T-helper 2 cell treated with Interferon-gamma antibody and Interleukin-4, amounts not matched to agents 5 μg/mL and 100 μg/mL, for 36 hours (primary cell): Measurements from ENCODE around the gene SEC14L1.
"Not testable (repeated sequence)": the region's sequence is repeated elsewhere in the genome, so short reads cannot be mapped to it uniquely, and the experiment has no call there.

Experiments used
- DNase-seq: peaks from one replicate; pipeline ENCODE4 v3.0.0; 2021; ENCODE audit warnings: low spot score
- H3K27ac Mint-ChIP-seq: one replicate; pipeline ENCODE4 v1.8.0; 2021; ENCODE audit warnings: mild to moderate bottlenecking, mixed read lengths
- H3K27me3 Mint-ChIP-seq: one replicate; pipeline ENCODE4 v1.8.0; 2021; ENCODE audit warnings: low read depth, mixed read lengths
- H3K36me3 Mint-ChIP-seq: one replicate; pipeline ENCODE4 v1.8.0; 2021; ENCODE audit warnings: low read depth, mixed read lengths
- H3K4me1 Mint-ChIP-seq: one replicate; pipeline ENCODE4 v1.8.0; 2021; ENCODE audit warnings: low read depth, mixed read lengths
- H3K4me3 Mint-ChIP-seq: one replicate; pipeline ENCODE4 v1.8.0; 2022; ENCODE audit warnings: mild to moderate bottlenecking, moderate library complexity, mixed read lengths
- H3K9me3 Mint-ChIP-seq: one replicate; pipeline ENCODE4 v1.8.0; 2021; ENCODE audit warnings: mixed read lengths

Gene SEC14L1

DNA sequence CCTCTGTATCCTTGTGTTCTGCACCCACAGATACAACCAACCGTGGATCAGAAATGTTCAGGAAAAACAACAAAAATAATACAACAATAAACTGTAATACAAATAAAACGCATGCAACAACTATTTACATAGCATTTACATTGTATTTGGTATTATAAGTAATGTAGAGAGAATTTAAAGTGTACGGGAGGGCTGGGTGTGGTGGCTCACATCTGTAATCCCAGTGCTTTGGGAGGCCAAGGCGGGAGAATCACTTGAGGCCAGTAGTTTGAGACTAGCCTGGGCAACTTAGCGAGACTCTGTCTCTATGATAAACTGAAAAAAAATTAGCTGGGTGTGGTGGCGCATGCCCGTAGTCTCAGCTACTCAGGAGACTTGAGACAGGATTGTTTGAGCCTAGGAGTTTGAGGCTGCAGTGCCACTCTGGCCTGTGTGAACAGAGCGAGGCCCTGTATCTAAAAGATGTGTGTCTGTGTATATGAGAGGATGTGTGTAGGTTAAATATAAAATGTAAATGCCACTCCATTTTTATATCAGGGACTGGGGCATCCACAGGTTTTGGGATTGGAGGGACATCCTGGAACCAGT is 13.3 kb downstream of the SEC14L1 start:
- DNase-seq = no peak
- no peak overlapping the region for H3K4me3 Mint-ChIP-seq
- H3K27me3 Mint-ChIP-seq = no peaks in the 10 kb centered on the region
- H3K4me1 Mint-ChIP-seq = peaks cover 19% of the 10 kb centered on the region
- H3K36me3 Mint-ChIP-seq = peaks cover 36% of the 10 kb centered on the region
- no peaks in the 10 kb centered on the region for H3K9me3 Mint-ChIP-seq
- H3K27ac Mint-ChIP-seq = no peak overlapping the region

- Mint-ChIP-seq H3K9me3 (no peaks in the 10 kb centered on the region), H3K27ac (no peak overlapping the region), H3K36me3 (peaks cover 35% of the 10 kb centered on the region), H3K4me1 (peaks cover 18% of the 10 kb centered on the region), H3K27me3 (no peaks in the 10 kb centered on the region), H3K4me3 (no peak overlapping the region)
- no peak for DNase-seq
These were observed 14.4 kb downstream of the SEC14L1 start for GRCh38 chr17:77155125-77155524.

DNA sequence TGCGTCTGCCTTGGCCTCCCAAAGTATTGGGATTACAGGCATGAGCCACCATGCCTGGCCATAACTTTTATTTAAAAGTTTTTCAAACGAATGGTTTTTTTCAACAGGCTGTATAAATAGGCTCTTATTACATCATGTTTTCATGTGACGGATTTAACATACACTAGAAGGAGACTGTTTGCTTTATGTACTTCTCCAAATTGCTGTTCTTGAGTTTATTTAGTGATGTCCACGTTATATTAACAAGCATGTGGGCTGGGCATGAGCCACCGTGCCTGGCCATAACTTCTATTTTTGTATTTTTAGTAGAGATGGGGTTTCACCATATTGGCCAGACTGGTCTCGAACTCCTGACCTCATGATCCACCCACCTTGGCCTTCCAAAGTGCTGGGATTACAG is 17.0 kb downstream of the SEC14L1 start:
- not testable (repeated sequence) for DNase-seq, H3K4me3 Mint-ChIP-seq, H3K27me3 Mint-ChIP-seq, H3K27ac Mint-ChIP-seq, H3K9me3 Mint-ChIP-seq
- H3K4me1 Mint-ChIP-seq = peaks cover 19% of the 10 kb centered on the region
- H3K36me3 Mint-ChIP-seq = peaks cover 24% of the 10 kb centered on the region

DNA sequence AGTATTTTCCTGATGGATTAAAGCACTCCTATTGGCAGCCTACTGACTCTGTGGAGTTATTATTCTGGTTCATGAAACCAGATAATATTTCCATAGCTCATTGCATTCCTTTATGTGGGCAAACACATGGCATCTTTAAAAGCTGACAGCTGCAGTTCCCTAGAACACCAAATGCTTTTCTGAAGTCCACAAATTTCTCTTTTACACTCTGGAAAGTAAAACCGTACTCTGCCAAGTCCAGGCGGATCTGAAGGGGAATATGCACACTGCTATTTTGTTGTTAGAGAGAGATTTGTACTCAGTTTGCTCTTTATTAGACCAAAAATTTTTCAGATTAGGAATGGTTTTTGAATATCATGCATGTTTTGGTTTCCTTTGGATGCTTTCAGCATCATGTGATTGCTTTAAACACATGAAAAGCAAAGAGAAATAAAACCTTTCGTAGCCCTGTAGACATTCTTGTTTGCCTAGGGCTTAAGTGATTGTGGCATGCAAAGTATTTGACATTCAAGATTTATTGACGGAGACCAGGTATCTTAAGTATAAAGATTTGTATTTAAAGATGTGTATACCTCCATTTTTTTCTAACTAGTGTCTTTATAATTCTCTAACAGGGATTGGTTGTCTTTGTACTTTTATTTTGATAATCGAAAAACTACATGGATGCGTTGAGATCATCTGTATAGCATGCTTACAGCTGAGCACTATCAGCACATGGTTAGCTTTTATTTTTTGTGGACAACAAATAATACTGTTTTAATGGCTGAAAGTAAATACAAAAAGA is 19.5 kb downstream of the SEC14L1 start:
- Mint-ChIP-seq H3K27ac (no peak overlapping the region), H3K27me3 (no peaks in the 10 kb centered on the region), H3K4me3 (no peak overlapping the region), H3K9me3 (peaks cover 10% of the 10 kb centered on the region), H3K4me1 (peaks cover 24% of the 10 kb centered on the region), H3K36me3 (peaks cover 44% of the 10 kb centered on the region)
- no peak for DNase-seq

- no peak overlapping the region for H3K4me3 Mint-ChIP-seq
- H3K36me3 Mint-ChIP-seq = peaks cover 49% of the 10 kb centered on the region
- no peak overlapping the region for H3K27ac Mint-ChIP-seq
- H3K9me3 Mint-ChIP-seq = peaks cover 18% of the 10 kb centered on the region
- no peak for DNase-seq
- H3K27me3 Mint-ChIP-seq = no peaks in the 10 kb centered on the region
- H3K4me1 Mint-ChIP-seq = peaks cover 20% of the 10 kb centered on the region
These were observed 20.2 kb downstream of the SEC14L1 start for GRCh38 chr17:77160875-77161530.

DNA sequence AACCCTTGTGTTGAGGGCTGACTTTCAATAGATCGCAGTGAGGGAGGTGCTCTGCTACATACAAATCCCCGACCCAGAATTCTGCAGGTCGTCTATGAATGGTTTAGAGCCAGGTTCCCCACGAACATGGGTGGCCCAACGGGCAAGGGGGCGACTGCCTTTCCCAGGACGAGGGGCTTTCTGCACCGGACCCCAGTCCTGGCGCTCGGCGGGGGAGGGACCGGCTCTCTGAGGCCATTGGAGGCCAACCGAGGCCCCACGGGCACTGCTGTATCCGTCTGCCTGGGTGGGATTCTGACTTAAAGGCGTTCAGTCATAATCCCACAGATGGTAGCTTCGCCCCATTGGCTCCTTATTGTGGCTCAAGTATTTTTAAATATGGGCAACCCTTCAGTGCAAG is 21.2 kb downstream of the SEC14L1 start:
- Mint-ChIP-seq H3K9me3 (peaks cover 22% of the 10 kb centered on the region), H3K4me1 (peaks cover 19% of the 10 kb centered on the region), H3K4me3 (peak overlapping the region; percentile 48), H3K27me3 (no peaks in the 10 kb centered on the region), H3K27ac (no peak overlapping the region), H3K36me3 (peaks cover 52% of the 10 kb centered on the region)
- DNase-seq = no peak

DNA sequence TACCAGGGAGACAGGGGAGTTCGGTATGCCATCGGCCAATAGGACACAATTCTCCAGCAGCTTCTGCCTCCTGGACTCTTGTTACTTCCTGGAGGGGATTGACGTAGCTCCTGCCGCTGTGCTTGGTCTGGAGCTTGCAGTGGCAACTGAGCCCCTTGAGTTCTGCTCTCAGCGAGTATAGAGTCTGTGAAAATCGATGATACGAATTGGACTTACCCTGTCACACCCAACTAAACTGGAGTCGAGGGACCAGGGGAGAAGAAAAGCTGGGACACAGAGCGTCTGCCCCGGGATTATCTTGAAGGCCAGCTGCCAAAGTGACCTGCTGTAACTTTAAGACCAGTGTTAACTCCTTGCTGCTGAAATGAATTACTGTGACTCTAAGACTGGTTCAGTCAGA is 22.2 kb downstream of the SEC14L1 start:
- no peak for DNase-seq
- H3K4me3 Mint-ChIP-seq = no peak overlapping the region
- H3K27me3 Mint-ChIP-seq = no peaks in the 10 kb centered on the region
- H3K27ac Mint-ChIP-seq = peak overlapping the region; percentile 3
- peaks cover 19% of the 10 kb centered on the region for H3K4me1 Mint-ChIP-seq
- peaks cover 29% of the 10 kb centered on the region for H3K9me3 Mint-ChIP-seq
- H3K36me3 Mint-ChIP-seq = peaks cover 54% of the 10 kb centered on the region

DNA sequence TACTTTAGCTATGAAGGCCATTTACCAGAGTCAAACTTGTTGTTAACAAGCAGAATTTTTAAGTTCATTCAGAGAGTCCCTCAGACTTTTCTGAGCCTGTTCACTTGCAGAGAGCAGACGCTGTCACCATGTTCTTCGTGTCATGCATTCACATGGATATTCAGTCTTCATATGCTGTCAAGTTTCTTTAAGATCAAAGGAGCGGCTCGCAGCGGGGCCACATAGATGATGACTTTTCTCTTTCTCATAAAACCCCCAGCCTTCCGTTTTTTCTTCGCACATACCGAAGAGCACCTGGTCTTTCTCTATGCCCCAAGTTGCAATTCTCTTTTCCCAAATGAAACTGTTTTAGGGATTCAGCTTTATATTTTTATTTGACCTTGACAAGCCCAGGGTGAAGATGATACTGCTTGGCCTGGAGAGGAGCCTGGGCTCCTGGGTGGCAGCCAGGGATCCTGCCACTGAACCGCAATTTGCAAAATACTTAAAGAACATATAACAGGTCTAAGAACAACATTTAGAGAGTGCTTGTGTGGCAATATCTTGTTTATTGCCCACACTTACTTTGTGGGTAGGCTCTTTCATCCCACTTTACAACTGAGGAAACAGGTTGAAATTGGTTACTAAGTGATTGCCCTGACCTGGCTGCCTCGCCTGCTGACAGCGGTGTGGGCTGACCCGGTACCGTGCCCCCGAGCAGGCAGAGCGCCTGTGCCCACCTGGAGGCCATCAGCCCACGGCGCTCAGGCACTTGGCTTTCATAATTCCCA is 22.9 kb downstream of the SEC14L1 start:
- peak overlapping the region; percentile 3 for H3K27ac Mint-ChIP-seq
- peaks cover 56% of the 10 kb centered on the region for H3K36me3 Mint-ChIP-seq
- H3K4me1 Mint-ChIP-seq = peaks cover 18% of the 10 kb centered on the region
- no peak overlapping the region for H3K4me3 Mint-ChIP-seq
- no peak for DNase-seq
- H3K9me3 Mint-ChIP-seq = peaks cover 36% of the 10 kb centered on the region
- no peaks in the 10 kb centered on the region for H3K27me3 Mint-ChIP-seq

- Mint-ChIP-seq H3K4me1 (peaks cover 18% of the 10 kb centered on the region), H3K27me3 (no peaks in the 10 kb centered on the region), H3K36me3 (peaks cover 65% of the 10 kb centered on the region), H3K4me3 (no peak overlapping the region), H3K9me3 (peaks cover 45% of the 10 kb centered on the region), H3K27ac (peak overlapping the region; percentile 50)
- DNase-seq = no peak
These were observed 23.8 kb downstream of the SEC14L1 start for GRCh38 chr17:77164483-77165091.

DNA sequence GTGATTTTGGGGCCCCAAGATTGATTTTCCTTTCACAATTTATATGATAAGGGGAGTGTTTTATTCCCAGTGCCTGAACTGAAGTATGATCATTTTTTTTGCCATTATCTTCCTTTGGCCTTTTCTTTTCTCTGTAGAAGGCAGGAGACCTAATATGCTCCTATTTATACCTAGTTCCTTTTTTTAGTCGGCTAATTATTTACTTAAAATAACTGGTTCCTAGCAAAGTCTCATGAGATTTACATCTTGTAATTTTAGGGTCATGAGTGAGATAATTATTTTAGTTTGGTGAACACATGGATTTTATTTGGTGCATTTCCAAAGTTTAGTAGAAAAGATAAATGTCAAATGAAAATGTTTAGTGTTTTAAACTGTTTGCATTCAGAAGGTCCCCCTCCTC is 24.8 kb downstream of the SEC14L1 start:
- no peak for DNase-seq
- Mint-ChIP-seq H3K27ac (no peak overlapping the region), H3K4me3 (no peak overlapping the region), H3K4me1 (peaks cover 16% of the 10 kb centered on the region), H3K36me3 (peaks cover 70% of the 10 kb centered on the region), H3K27me3 (no peaks in the 10 kb centered on the region), H3K9me3 (peaks cover 55% of the 10 kb centered on the region)

DNA sequence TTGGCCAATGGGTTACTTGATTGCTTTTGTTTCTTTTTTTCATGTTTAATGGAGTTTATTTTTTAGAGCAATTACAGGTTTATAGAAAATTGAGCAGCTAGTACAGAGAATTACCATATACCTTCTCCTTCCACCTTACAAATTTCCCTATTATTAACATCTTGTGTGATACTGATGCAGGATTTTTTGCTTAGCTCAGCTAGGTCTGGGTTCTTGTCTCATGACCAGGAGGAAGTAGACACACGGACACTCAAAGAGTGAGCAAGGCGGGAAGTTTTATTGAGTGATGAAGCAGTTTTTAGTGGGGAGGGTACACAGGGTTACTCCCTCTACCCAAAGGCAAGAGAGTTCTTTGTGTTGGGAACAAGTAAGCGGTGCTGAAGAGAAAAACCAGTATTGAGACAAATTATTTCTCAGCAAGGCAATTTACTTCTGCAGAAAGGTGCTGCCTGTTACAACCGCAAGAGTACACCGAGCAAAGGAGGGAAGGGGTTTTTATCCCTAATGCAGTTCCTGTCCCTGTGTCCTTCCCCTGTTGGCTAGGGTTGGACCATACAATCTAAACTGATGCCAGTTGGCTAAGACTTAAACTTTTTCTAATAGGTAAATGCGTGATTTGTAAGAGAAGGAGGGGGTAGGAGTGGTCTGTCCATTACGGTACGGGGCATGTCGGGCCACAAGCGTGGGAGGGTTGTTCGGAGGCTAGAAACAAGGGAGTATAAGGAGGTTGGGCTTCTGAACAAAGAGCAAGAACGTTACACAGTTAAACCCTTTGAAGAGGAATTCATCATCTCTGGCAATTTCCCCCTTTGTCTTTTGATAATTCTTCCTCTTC is 26.9 kb downstream of the SEC14L1 start:
- H3K9me3 Mint-ChIP-seq = peaks cover 74% of the 10 kb centered on the region
- H3K27me3 Mint-ChIP-seq = no peaks in the 10 kb centered on the region
- H3K4me3 Mint-ChIP-seq = no peak overlapping the region
- no peak for DNase-seq
- H3K4me1 Mint-ChIP-seq = peaks cover 15% of the 10 kb centered on the region
- peaks cover 79% of the 10 kb centered on the region for H3K36me3 Mint-ChIP-seq
- H3K27ac Mint-ChIP-seq = no peak overlapping the region

- H3K36me3 Mint-ChIP-seq = peaks cover 72% of the 10 kb centered on the region
- no peak overlapping the region for H3K27ac Mint-ChIP-seq
- no peaks in the 10 kb centered on the region for H3K27me3 Mint-ChIP-seq
These were observed 32.3 kb downstream of the SEC14L1 start for GRCh38 chr17:77173104-77173503.

More at GRCh38 chr17:77173104-77173503, 32.3 kb downstream of the SEC14L1 start:
- no peak for DNase-seq
- Mint-ChIP-seq H3K9me3 (peaks cover 69% of the 10 kb centered on the region), H3K4me3 (no peak overlapping the region), H3K4me1 (no peaks in the 10 kb centered on the region)
